A549 (cell line): ENCODE data around the gene IRF5. TPM values are rescaled to one million over a fixed set of nuclear protein-coding genes. Genes with fewer than 3 reads are reported as not detected.
A peak's percentile ranks its signal among the peaks of the same experiment; 100 is the strongest.
"Not testable (repeated sequence)": the region's sequence is repeated elsewhere in the genome, so short reads cannot be mapped to it uniquely, and the experiment has no call there.

Experiments used
- ATAC-seq, 2 experiments: fragments of 200-7000 bp in 1 of 2; fragments of >200 bp in 1 of 2; cut with Nextera tagmentation in 1 of 2; cut with Tn5 transposase in 1 of 2; 3 replicates each; pipeline versions ENCODE4 v1.8.0 to v1.9.1; 2018 to 2020; ENCODE audit warnings: mild to moderate bottlenecking in 1 of 2, moderate library complexity in 1 of 2
- CTCF ChIA-PET: fragments of 300-600 bp; sonication (Branson Sonifier 250); formaldehyde crosslinking; extraction: SDS; loops from one replicate; lab custom pipeline; 2021; ENCODE audit warnings: antibody characterized with exemption, inconsistent platforms; lab: Yijun Ruan, JAX
- POLR2A ChIA-PET: fragments of 350-600 bp; formaldehyde crosslinking; extraction: SDS; loops from one replicate; lab custom pipeline; 2021; ENCODE audit warnings: antibody characterized with exemption, inconsistent platforms; lab: Yijun Ruan, JAX
- DNase-seq, 2 experiments: peaks; one replicate each; pipeline versions ENCODE4 v3.0.0 to v3.0.0-alpha.2; 2011 to 2016; ENCODE audit warnings: low read depth in 1 of 2, low spot score in 1 of 2
- FAIRE-seq: peaks from 2 replicates; lab custom pipeline; 2011; peaks lifted over from hg19 to GRCh38; lab: Jason Lieb, UNC
- H3K27ac ChIP-seq, 2 experiments: fragments of >200 bp; sonication (Bioruptor Twin); formaldehyde crosslinking; 3 replicates each; pipeline ENCODE4 v1.5.1; 2016 to 2017
- H3K4me1 ChIP-seq: fragments of >200 bp; sonication (Bioruptor Twin); formaldehyde crosslinking; 3 replicates; pipeline ENCODE4 v1.6.1; 2016
- H3K4me2 ChIP-seq: fragments of >200 bp; sonication (Bioruptor Twin); formaldehyde crosslinking; 3 replicates; pipeline ENCODE4 v1.6.1; 2016
- H3K4me3 ChIP-seq: fragments of >200 bp; sonication (Bioruptor Twin); formaldehyde crosslinking; 3 replicates; pipeline ENCODE4 v1.5.1; 2016
- H3K9me3 ChIP-seq: fragments of >200 bp; sonication (Bioruptor Twin); formaldehyde crosslinking; 3 replicates; pipeline ENCODE4 v1.6.1; 2016
- BCL3 ChIP-seq: fragments of >200 bp; sonication (Bioruptor Twin); formaldehyde crosslinking; IDR thresholded peaks from 3 replicates; pipeline ENCODE4 v1.6.1; 2016
- BHLHE40 ChIP-seq: IDR thresholded peaks from 2 replicates; pipeline ENCODE4 v1.6.1; 2012; ENCODE audit warnings: low read depth, low read length, inconsistent platforms
- CBX2 ChIP-seq: fragments of 200-600 bp; sonication (generic); IDR thresholded peaks from 2 replicates; pipeline ENCODE4 v1.6.1; 2016; ENCODE audit warnings: low read depth, mild to moderate bottlenecking, borderline replicate concordance
- CEBPB ChIP-seq, 2 experiments: fragments of >200 bp in 1 of 2; sonication (Bioruptor Twin) in 1 of 2; formaldehyde crosslinking in 1 of 2; IDR thresholded peaks; 2 replicates each; pipeline ENCODE4 v1.6.1; 2012 to 2016
- CHD2 ChIP-seq: fragments of 150-350 bp; IDR thresholded peaks from 2 replicates; pipeline ENCODE4 v1.6.1; 2014; ENCODE audit warnings: low read length; ENCODE audit not compliant: partially characterized antibody
- CTCF ChIP-seq: fragments of >200 bp; sonication (Bioruptor Twin); formaldehyde crosslinking; IDR thresholded peaks from 3 replicates; pipeline ENCODE4 v1.5.1; 2016
- EP300 ChIP-seq, 2 experiments: fragments of >200 bp; sonication (Bioruptor Twin); formaldehyde crosslinking; IDR thresholded peaks; 2 replicates in 1 of 2; 3 replicates in 1 of 2; pipeline ENCODE4 v1.6.1; 2016 to 2017
- ESRRA ChIP-seq: fragments of 150-350 bp; IDR thresholded peaks from 2 replicates; pipeline ENCODE4 v1.6.1; 2014; ENCODE audit warnings: mild to moderate bottlenecking, low read length, borderline replicate concordance
- FOSB ChIP-seq: fragments of 250-450 bp; sonication (Bioruptor Pico); IDR thresholded peaks from 2 replicates; pipeline ENCODE4 v1.5.0; 2020; ENCODE audit warnings: mild to moderate bottlenecking, moderate library complexity
- GATA3 ChIP-seq: IDR thresholded peaks from 2 replicates; pipeline ENCODE4 v1.6.1; 2012; ENCODE audit warnings: borderline replicate concordance
- HES2 ChIP-seq: fragments of >200 bp; sonication (Bioruptor Twin); formaldehyde crosslinking; IDR thresholded peaks from 2 replicates; pipeline ENCODE4 v1.6.1; 2016
- HEYL ChIP-seq: fragments of 250-450 bp; sonication (Bioruptor Pico); IDR thresholded peaks from 2 replicates; pipeline ENCODE4 v1.8.0; 2021; ENCODE audit warnings: mild to moderate bottlenecking, moderate library complexity
- HOXB13 ChIP-seq: fragments of 250-450 bp; sonication (Bioruptor Pico); IDR thresholded peaks from 2 replicates; pipeline ENCODE4 v1.5.0; 2020; ENCODE audit warnings: low read depth, mild to moderate bottlenecking, moderate library complexity
- JUNB ChIP-seq: fragments of >200 bp; sonication (Bioruptor Twin); formaldehyde crosslinking; IDR thresholded peaks from 2 replicates; pipeline ENCODE4 v1.6.1; 2016
- MAFK ChIP-seq: fragments of 450-650 bp; IDR thresholded peaks from 2 replicates; pipeline ENCODE4 v1.6.1; 2014; ENCODE audit not compliant: partially characterized antibody
- NPAS2 ChIP-seq: fragments of 250-450 bp; sonication (Bioruptor Pico); IDR thresholded peaks from 2 replicates; pipeline ENCODE4 v1.8.0; 2022; ENCODE audit warnings: mild to moderate bottlenecking, moderate library complexity, borderline replicate concordance
- POLR2AphosphoS2 ChIP-seq: conservative IDR thresholded peaks from 2 replicates; pipeline ENCODE4 v1.6.1; 2012; ENCODE audit warnings: low read length, improper control_type of control experiment, inconsistent platforms
- RCOR1 ChIP-seq: fragments of 150-350 bp; IDR thresholded peaks from 2 replicates; pipeline ENCODE4 v1.6.1; 2014; ENCODE audit warnings: antibody characterized with exemption, low read length, low read depth
- RFX5 ChIP-seq: fragments of 450-650 bp; IDR thresholded peaks from 2 replicates; pipeline ENCODE4 v1.7.1; 2014; ENCODE audit warnings: antibody characterized with exemption, mild to moderate bottlenecking, moderate library complexity
- RNF2 ChIP-seq: fragments of 200-600 bp; sonication (generic); IDR thresholded peaks from 2 replicates; pipeline ENCODE4 v1.6.1; 2016; ENCODE audit warnings: low read depth, mild to moderate bottlenecking, antibody characterized with exemption, moderate library complexity, borderline replicate concordance
- TFCP2L1 ChIP-seq: fragments of 250-450 bp; sonication (Bioruptor Pico); IDR thresholded peaks from 2 replicates; pipeline ENCODE4 v1.5.0; 2021; ENCODE audit warnings: mild to moderate bottlenecking
- TP53 ChIP-seq: fragments of 250-450 bp; sonication (Bioruptor Pico); IDR thresholded peaks from 2 replicates; pipeline ENCODE4 v1.5.0; 2021; ENCODE audit warnings: mild to moderate bottlenecking, moderate library complexity
- USF2 ChIP-seq: fragments of 450-650 bp; IDR thresholded peaks from 2 replicates; pipeline ENCODE4 v1.6.1; 2014; ENCODE audit warnings: antibody characterized with exemption
- ZFP36 ChIP-seq: fragments of 450-650 bp; IDR thresholded peaks from 2 replicates; pipeline ENCODE4 v1.6.1; 2014; ENCODE audit warnings: borderline replicate concordance; ENCODE audit not compliant: partially characterized antibody
- WGBS: methylation state at CpG from one replicate; pipeline ENCODE4 v1.1.6; 2017; ENCODE audit errors: missing lambda C conversion rate; 5-methylcytosine and 5-hydroxymethylcytosine counted together
- polyA plus RNA-seq, 4 experiments: library from polyadenylated mRNA; depleted of rRNA in 3 of 4; stranded (reverse); fragments of >200 nt; fragmentation: RNase III in 1 of 4; extraction: RNeasy Plus Mini Kit Qiagen cat#74134 plus additional on column Dnase treatment in 1 of 4; gene quantifications; 2 replicates in 3 of 4; 3 replicates in 1 of 4; pipeline ENCODE4 v1.2.3, GENCODE V29; 2011 to 2017

IRF5 gene
- polyA plus RNA-seq, 2 of the 4 experiments (the other 2 are of a cell fraction): 5.5 to 8.7 TPM

GRCh38 chr7:128912281-128912680 lies 25.4 kb upstream of the IRF5 start:
- H3K4me1 ChIP-seq: no peaks in the 10 kb centered on the region
- WGBS: 47% methylated on average over 2 of the region's 3 CpGs

GRCh38 chr7:128912709-128913495 lies 24.8 kb upstream of the IRF5 start:
- DNase-seq, H3K4me3 ChIP-seq, POLR2A ChIA-PET, ATAC-seq, H3K4me2 ChIP-seq, H3K27ac ChIP-seq, H3K9me3 ChIP-seq, H3K4me1 ChIP-seq: not testable (repeated sequence)
- no CpG with 5 or more reads among the region's 20 CpGs for WGBS
- FAIRE-seq: peak; percentile 18
- CTCF ChIA-PET: interaction anchor here (0.6 kb wide), 1 partner anchor 1337 kb away, joined by 3 read pairs; no protein-coding TSS in a partner anchor

More at GRCh38 chr7:128912281-128912680, 25.4 kb upstream of the IRF5 start:
- ATAC-seq (no peak), DNase-seq (no peak), FAIRE-seq (no peak)
- POLR2A ChIA-PET: no interaction called here
- H3K4me3 ChIP-seq: no peak overlapping the region
- CTCF ChIA-PET: interaction anchor here (0.6 to 4.6 kb wide), 3 partner anchors 29 to 1338 kb away, joined by 3 to 27 read pairs (median 3); no protein-coding TSS in a partner anchor
- no peak for TF ChIP-seq ESRRA
- no peak for TF ChIP-seq TP53 (CRISPR knock-in tag)
- TF ChIP-seq RCOR1: no peak
- TF ChIP-seq TFCP2L1 (CRISPR knock-in tag): no peak
- no peak for TF ChIP-seq MAFK
- TF ChIP-seq BCL3: no peak
- no peak for TF ChIP-seq CTCF
- TF ChIP-seq FOSB (CRISPR knock-in tag): no peak
- no peak for TF ChIP-seq CBX2
- no peak for TF ChIP-seq EP300 (IDR thresholded peaks at IDR 0.05)
- H3K27ac ChIP-seq: no peak overlapping the region
- H3K9me3 ChIP-seq: no peaks in the 10 kb centered on the region
- H3K4me2 ChIP-seq: no peak overlapping the region

GRCh38 chr7:128913870-128914565 lies 23.7 kb upstream of the IRF5 start:
- Histone ChIP-seq H3K9me3 (no peaks in the 10 kb centered on the region), H3K4me1 (no peaks in the 10 kb centered on the region), H3K27ac (no peak overlapping the region), H3K4me2 (no peak overlapping the region), H3K4me3 (no peak overlapping the region)
- DNase-seq: no peak
- TF ChIP-seq USF2: no peak
- TF ChIP-seq POLR2AphosphoS2: no peak
- no peak for TF ChIP-seq HOXB13 (CRISPR knock-in tag)
- no peak for TF ChIP-seq BHLHE40
- no peak for TF ChIP-seq RNF2
- no peak for TF ChIP-seq NPAS2 (CRISPR knock-in tag)
- no peak for TF ChIP-seq HEYL
- TF ChIP-seq CHD2: no peak
- no peak for TF ChIP-seq TFCP2L1 (CRISPR knock-in tag)
- no peak for TF ChIP-seq RFX5
- TF ChIP-seq ZFP36: no peak
- no peak for TF ChIP-seq CEBPB (IDR thresholded peaks at IDR 0.05)
- TF ChIP-seq HES2: no peak
- TF ChIP-seq JUNB: no peak
- no peak for TF ChIP-seq TP53 (CRISPR knock-in tag)
- TF ChIP-seq GATA3: no peak
- ChIA-PET CTCF (interaction anchor here (0.5 to 1.5 kb wide), 4 partner anchors 14 to 596 kb away, joined by 3 to 4 read pairs (median 3); no protein-coding TSS in a partner anchor), POLR2A (no interaction called here)
- no peak for FAIRE-seq
- 50% methylated on average over 6 of the region's 10 CpGs for WGBS
- peak in 1 of 2 experiments; percentile 15; a peak in 2 of 6 replicates for ATAC-seq
